Measurements from ENCODE around the gene MAP3K14.

- no peak for TF ChIP-seq POLR2AphosphoS5 (IDR thresholded peaks at IDR 0.05; ENCODE audit: low read depth, low read length)
- no peak for TF ChIP-seq PAX5 (IDR thresholded peaks at IDR 0.05; ENCODE audit: insufficient read depth, low read length, severe bottlenecking)
- TF ChIP-seq POLR2A (IDR thresholded peaks at IDR 0.05; ENCODE audit: low read depth, low read length): no peak
- no peak for TF ChIP-seq TAF1 (IDR thresholded peaks at IDR 0.05; ENCODE audit: low read depth, low read length)
- TF ChIP-seq SPI1 (IDR thresholded peaks at IDR 0.05; ENCODE audit: low read depth, low read length): no peak
- TF ChIP-seq POU2F2 (IDR thresholded peaks at IDR 0.05; ENCODE audit: low read depth, low read length): no peak
These were observed 2.5 kb upstream of the MAP3K14 start for GRCh38 chr17:45319239-45319703.
